GM19397 (cell line): ENCODE data around the gene POLN.
"Not testable (repeated sequence)": the region's sequence is repeated elsewhere in the genome, so short reads cannot be mapped to it uniquely, and the experiment has no call there.

Experiments
- ATAC-seq: cut with Tn5 transposase; IDR thresholded peaks from one replicate; pipeline ENCODE4 v1.9.1; 2021; ENCODE audit warnings: mild to moderate bottlenecking, moderate library complexity; ENCODE audit not compliant: unreplicated experiment

POLN gene

GRCh38 chr4:2275546-2276251 is 33.8 kb upstream of the POLN start:
- no peak for ATAC-seq

- ATAC-seq: not testable (repeated sequence)
Observed at GRCh38 chr4:2275044-2275397, 33.1 kb upstream of the POLN start.

GRCh38 chr4:2274320-2275043 is 32.6 kb upstream of the POLN start:
- no peak for ATAC-seq

- ATAC-seq: no peak
Observed at GRCh38 chr4:2273657-2274319, 31.9 kb upstream of the POLN start.

GRCh38 chr4:2273221-2273620 is 31.3 kb upstream of the POLN start:
- ATAC-seq: no peak

GRCh38 chr4:2272828-2273120 is 30.9 kb upstream of the POLN start:
- no peak for ATAC-seq

GRCh38 chr4:2272026-2272827 is 30.3 kb upstream of the POLN start:
- no peak for ATAC-seq

GRCh38 chr4:2271279-2272025 is 29.5 kb upstream of the POLN start:
- no peak for ATAC-seq

- no peak for ATAC-seq
Observed at GRCh38 chr4:2270341-2271165, 28.6 kb upstream of the POLN start.

GRCh38 chr4:2269618-2270163 is 27.8 kb upstream of the POLN start:
- ATAC-seq: no peak

- ATAC-seq: no peak
Observed at GRCh38 chr4:2269206-2269531, 27.2 kb upstream of the POLN start.

- ATAC-seq: no peak
Observed at GRCh38 chr4:2268357-2269205, 26.7 kb upstream of the POLN start.

- no peak for ATAC-seq
Observed at GRCh38 chr4:2267841-2268240, 25.9 kb upstream of the POLN start.

- no peak for ATAC-seq
Observed at GRCh38 chr4:2267320-2267811, 25.4 kb upstream of the POLN start.

- ATAC-seq: no peak
Observed at GRCh38 chr4:2266821-2267220, 24.9 kb upstream of the POLN start.

- ATAC-seq: no peak
Observed at GRCh38 chr4:2266181-2266580, 24.3 kb upstream of the POLN start.

GRCh38 chr4:2265113-2266110 is 23.5 kb upstream of the POLN start:
- ATAC-seq: no peak
